Adipocyte (in vitro differentiated cells): Measurements from ENCODE around the gene PRAC1.
A peak's percentile ranks its signal among the peaks of the same experiment; 100 is the strongest.

Source experiments
- DNase-seq: peaks from one replicate; pipeline ENCODE4 v3.0.0-alpha.2; 2015; ENCODE audit warnings: low read depth
- H3K27me3 ChIP-seq: replicated peaks from 2 replicates; pipeline ENCODE4 v1.7.0; 2013; ENCODE audit warnings: mild to moderate bottlenecking, low read length, moderate library complexity; ENCODE audit not compliant: control insufficient read depth, insufficient read depth
- H3K36me3 ChIP-seq: 2 replicates; pipeline ENCODE4 v1.7.0; 2013; ENCODE audit warnings: low read length, mild to moderate bottlenecking, moderate library complexity; ENCODE audit not compliant: control insufficient read depth, insufficient read depth, severe bottlenecking
- H3K4me1 ChIP-seq: 2 replicates; pipeline ENCODE4 v1.7.0; 2013; ENCODE audit warnings: mild to moderate bottlenecking, low read length, moderate library complexity; ENCODE audit not compliant: control insufficient read depth, insufficient read depth
- H3K4me3 ChIP-seq: 2 replicates; pipeline ENCODE4 v1.7.0; 2013; ENCODE audit warnings: mild to moderate bottlenecking, low read length, moderate library complexity
- H3K9ac ChIP-seq: 2 replicates; pipeline ENCODE4 v1.7.0; 2013; ENCODE audit warnings: mild to moderate bottlenecking, low read length, moderate library complexity
- H3K9me3 ChIP-seq: 2 replicates; pipeline ENCODE4 v1.7.0; 2013; ENCODE audit warnings: mild to moderate bottlenecking, low read length, moderate library complexity; ENCODE audit not compliant: control insufficient read depth

The PRAC1 gene

GRCh38 chr17:48729335-48730239 is 7.3 kb upstream of the PRAC1 start:
- Histone ChIP-seq H3K9me3 (no peaks in the 10 kb centered on the region), H3K4me3 (no peak overlapping the region), H3K9ac (no peak overlapping the region), H3K4me1 (peaks cover 6% of the 10 kb centered on the region), H3K27me3 (peaks cover 96% of the 10 kb centered on the region), H3K36me3 (no peaks in the 10 kb centered on the region)
- DNase-seq: no peak

GRCh38 chr17:48728232-48729231 is 6.2 kb upstream of the PRAC1 start, which contains the start of gene HOXB13:
HOXB13 (minus strand) TSS chr17:48728750; CDS start chr17:48728593, 157 bp downstream.
- peak within 1 kb of the TSS; percentile 48 for H3K4me3 ChIP-seq
- peak; percentile 27 for DNase-seq
- no peaks in the 10 kb centered on the region for H3K36me3 ChIP-seq
- no peaks in the 10 kb centered on the region for H3K9me3 ChIP-seq
- peaks cover 95% of the 10 kb centered on the region for H3K27me3 ChIP-seq
- H3K9ac ChIP-seq: no peak within 1 kb of the TSS
- peaks cover 6% of the 10 kb centered on the region for H3K4me1 ChIP-seq

GRCh38 chr17:48727415-48728175 is 5.3 kb upstream of the PRAC1 start:
- H3K4me3 ChIP-seq: no peak overlapping the region
- DNase-seq: no peak

GRCh38 chr17:48726916-48727286 is 4.6 kb upstream of the PRAC1 start:
- Histone ChIP-seq H3K36me3 (no peaks in the 10 kb centered on the region), H3K27me3 (peaks cover 95% of the 10 kb centered on the region), H3K4me3 (no peak overlapping the region), H3K9ac (no peak overlapping the region), H3K4me1 (peaks cover 6% of the 10 kb centered on the region), H3K9me3 (no peaks in the 10 kb centered on the region)
- no peak for DNase-seq

More at GRCh38 chr17:48727415-48728175, 5.3 kb upstream of the PRAC1 start:
- Histone ChIP-seq H3K27me3 (peaks cover 95% of the 10 kb centered on the region), H3K36me3 (no peaks in the 10 kb centered on the region), H3K9me3 (no peaks in the 10 kb centered on the region), H3K9ac (no peak overlapping the region), H3K4me1 (peaks cover 6% of the 10 kb centered on the region)

GRCh38 chr17:48726114-48726915 is 4.0 kb upstream of the PRAC1 start:
- H3K9ac ChIP-seq: no peak overlapping the region
- no peaks in the 10 kb centered on the region for H3K36me3 ChIP-seq
- no peaks in the 10 kb centered on the region for H3K9me3 ChIP-seq
- no peak overlapping the region for H3K4me3 ChIP-seq
- H3K4me1 ChIP-seq: peaks cover 6% of the 10 kb centered on the region
- peaks cover 95% of the 10 kb centered on the region for H3K27me3 ChIP-seq
- DNase-seq: no peak

GRCh38 chr17:48725288-48726064 is 3.2 kb upstream of the PRAC1 start:
- Histone ChIP-seq H3K9ac (no peak overlapping the region), H3K4me3 (peak overlapping the region; percentile 27), H3K27me3 (peaks cover 97% of the 10 kb centered on the region), H3K36me3 (no peaks in the 10 kb centered on the region), H3K9me3 (no peaks in the 10 kb centered on the region), H3K4me1 (peaks cover 6% of the 10 kb centered on the region)
- no peak for DNase-seq

- H3K36me3 ChIP-seq: no peaks in the 10 kb centered on the region
- peaks cover 6% of the 10 kb centered on the region for H3K4me1 ChIP-seq
- DNase-seq: peak; percentile 14
- H3K9ac ChIP-seq: no peak overlapping the region
- peaks cover 97% of the 10 kb centered on the region for H3K27me3 ChIP-seq
- H3K9me3 ChIP-seq: no peaks in the 10 kb centered on the region
- H3K4me3 ChIP-seq: peak overlapping the region; percentile 27
These were observed 2.6 kb upstream of the PRAC1 start for GRCh38 chr17:48725004-48725287.

- H3K9ac ChIP-seq: no peak overlapping the region
- peak; percentile 96 for DNase-seq
- H3K36me3 ChIP-seq: no peaks in the 10 kb centered on the region
- no peaks in the 10 kb centered on the region for H3K9me3 ChIP-seq
- peaks cover 97% of the 10 kb centered on the region for H3K27me3 ChIP-seq
- H3K4me3 ChIP-seq: peak overlapping the region; percentile 27
- peaks cover 6% of the 10 kb centered on the region for H3K4me1 ChIP-seq
These were observed 2.1 kb upstream of the PRAC1 start for GRCh38 chr17:48724251-48725003.

- DNase-seq: no peak
- no peak overlapping the region for H3K4me3 ChIP-seq
- peaks cover 99% of the 10 kb centered on the region for H3K27me3 ChIP-seq
- no peaks in the 10 kb centered on the region for H3K36me3 ChIP-seq
- no peaks in the 10 kb centered on the region for H3K9me3 ChIP-seq
- no peak overlapping the region for H3K9ac ChIP-seq
- peaks cover 4% of the 10 kb centered on the region for H3K4me1 ChIP-seq
These were observed 1.3 kb upstream of the PRAC1 start for GRCh38 chr17:48723423-48724250.
